ENCODE data around the gene FUT4. TPM values are rescaled to one million over a fixed set of nuclear protein-coding genes. Genes with fewer than 3 reads are reported as not detected.
A peak's percentile ranks its signal among the peaks of the same experiment; 100 is the strongest.

The FUT4 gene
- total and polyA plus RNA-seq, 7 donors: 0.37 to 2.2 (median 1.2) TPM

- Histone ChIP-seq H3K4me1 (no peaks in the 10 kb centered on the region), H3K27me3 (ENCODE audit: insufficient read depth in 3 of 3, low read length in 2 of 3) (peaks cover 0 to 10% (median 0%) of the 10 kb centered on the region in 3 donors), H3K9me3 (no peaks in the 10 kb centered on the region), H3K36me3 (ENCODE audit: insufficient read depth in 1 of 2, low read depth in 1 of 2) (no peaks in the 10 kb centered on the region), H3K4me3 (no peak overlapping the region), H3K27ac (no peak overlapping the region)
- intact Hi-C loops (cut with DNase I): no loop called here
- no peak for TF ChIP-seq CTCF (IDR thresholded peaks at IDR 0.05)
- 68 to 80% (median 77%) methylated on average over 3 of the region's 3 CpGs for WGBS, 3 donors
- no peak for DNase-seq
- no peak for ATAC-seq
Measured at GRCh38 chr11:94532211-94532610, 11.5 kb upstream of the FUT4 start.

GRCh38 chr11:94533206-94533605 lies 10.5 kb upstream of the FUT4 start:
- Histone ChIP-seq H3K4me1 (no peaks in the 10 kb centered on the region), H3K4me3 (no peak overlapping the region), H3K36me3 (ENCODE audit: insufficient read depth in 1 of 2, low read depth in 1 of 2) (no peaks in the 10 kb centered on the region), H3K9me3 (no peaks in the 10 kb centered on the region), H3K27me3 (ENCODE audit: insufficient read depth in 3 of 3, low read length in 2 of 3) (peaks cover 0 to 12% (median 0%) of the 10 kb centered on the region in 3 donors), H3K27ac (no peak overlapping the region)
- WGBS, 3 donors: 75 to 91% (median 76%) methylated on average over 1 of the region's 1 CpG
- ATAC-seq (no peak), DNase-seq (no peak)
- intact Hi-C loops (cut with DNase I): no loop called here
- TF ChIP-seq CTCF (IDR thresholded peaks at IDR 0.05): no peak

GRCh38 chr11:94533696-94534630 lies 9.8 kb upstream of the FUT4 start:
- Histone ChIP-seq H3K36me3 (ENCODE audit: insufficient read depth in 1 of 2, low read depth in 1 of 2) (no peaks in the 10 kb centered on the region), H3K27me3 (ENCODE audit: insufficient read depth in 3 of 3, low read length in 2 of 3) (peaks cover 0 to 12% (median 0%) of the 10 kb centered on the region in 3 donors), H3K27ac (no peak overlapping the region), H3K9me3 (no peaks in the 10 kb centered on the region), H3K4me3 (no peak overlapping the region), H3K4me1 (no peaks in the 10 kb centered on the region)
- DNase-seq: peak in 1 of 2 donors; percentile 24
- intact Hi-C loops (cut with DNase I): no loop called here
- 67 to 73% (median 69%) methylated on average over 6 of the region's 6 CpGs for WGBS, 3 donors
- TF ChIP-seq CTCF (IDR thresholded peaks at IDR 0.05): no peak
- ATAC-seq: no peak

- no peak overlapping the region for H3K4me3 ChIP-seq
- H3K9me3 ChIP-seq: no peaks in the 10 kb centered on the region
- peaks cover 0 to 12% (median 0%) of the 10 kb centered on the region in 3 donors for H3K27me3 ChIP-seq (ENCODE audit: insufficient read depth in 3 of 3, low read length in 2 of 3)
- no peak overlapping the region for H3K27ac ChIP-seq
- H3K4me1 ChIP-seq: no peaks in the 10 kb centered on the region
- TF ChIP-seq CTCF (IDR thresholded peaks at IDR 0.05): no peak
- no peaks in the 10 kb centered on the region for H3K36me3 ChIP-seq (ENCODE audit: insufficient read depth in 1 of 2, low read depth in 1 of 2)
- no peak for ATAC-seq
- no peak for DNase-seq
- intact Hi-C loops (cut with DNase I): no loop called here
Measured at GRCh38 chr11:94536386-94536785, 7.3 kb upstream of the FUT4 start.

Measured in psoas muscle (tissue), 8 donors.